Peyer's patch (tissue), 4 donors: ENCODE measurements around the gene NVL. TPM values are rescaled to one million over a fixed set of nuclear protein-coding genes. Genes with fewer than 3 reads are reported as not detected.

Experiments
- DNase-seq, 3 donors: peaks; one replicate each; pipeline ENCODE4 v3.0.0-alpha.2; 2017 to 2019
- H3K27ac ChIP-seq, 4 donors: fragments of 200-600 bp; sonication (generic); one replicate each; pipeline ENCODE4 v1.5.1; 2016 to 2019
- H3K27me3 ChIP-seq, 2 donors: fragments of 200-600 bp; sonication (generic); one replicate each; pipeline ENCODE4 v1.5.1; 2019
- H3K36me3 ChIP-seq, 3 donors: fragments of 200-600 bp; sonication (generic); one replicate each; pipeline ENCODE4 v1.5.1; 2016 to 2019
- H3K4me1 ChIP-seq, 4 donors: fragments of 200-600 bp; sonication (generic); one replicate each; pipeline ENCODE4 v1.5.1; 2016 to 2019
- H3K4me3 ChIP-seq, 4 donors: fragments of 200-600 bp; sonication (generic); 1 replicate in 3 of 4; 2 replicates in 1 of 4; pipeline ENCODE4 v1.5.1; 2016 to 2019; ENCODE audit warnings: mild to moderate bottlenecking in 1 of 4
- H3K9me3 ChIP-seq, 4 donors: fragments of 200-600 bp; sonication (generic); one replicate each; pipeline ENCODE4 v1.5.1; 2016 to 2019; ENCODE audit warnings: mild to moderate bottlenecking in 1 of 4
- POLR2A ChIP-seq, 2 donors: fragments of 450-650 bp; IDR thresholded peaks; one replicate each; pipeline ENCODE4 v1.5.1; 2017; ENCODE audit warnings: antibody characterized with exemption in 2 of 2, mild to moderate bottlenecking in 2 of 2, moderate library complexity in 2 of 2
- small RNA-seq, 2 donors: library from RNA; depleted of rRNA; stranded (forward); fragments of <200 nt; gene quantifications; one replicate each; pipeline ENCODE3, GENCODE V24; 2016
- total RNA-seq, 4 donors: library from RNA; depleted of rRNA; stranded (reverse); fragments of >200 nt; gene quantifications; one replicate each; pipeline ENCODE4 v1.1.0, GENCODE V29; 2016
- TF ChIP-seq, protein P1 (sequence below), 6 experiments: fragments of 450-650 bp in 4 of 6; fragments of 200-600 bp in 2 of 6; sonication (generic) in 1 of 6; IDR thresholded peaks; one replicate each; pipeline ENCODE4 v1.5.1; 2017 to 2019; ENCODE audit warnings: antibody characterized with exemption in 6 of 6, mild to moderate bottlenecking in 3 of 6, moderate library complexity in 1 of 6

Gene NVL
- total RNA-seq, 4 donors from 2014 or later = 26.6 to 96.6 (median 38.3) TPM

DNA sequence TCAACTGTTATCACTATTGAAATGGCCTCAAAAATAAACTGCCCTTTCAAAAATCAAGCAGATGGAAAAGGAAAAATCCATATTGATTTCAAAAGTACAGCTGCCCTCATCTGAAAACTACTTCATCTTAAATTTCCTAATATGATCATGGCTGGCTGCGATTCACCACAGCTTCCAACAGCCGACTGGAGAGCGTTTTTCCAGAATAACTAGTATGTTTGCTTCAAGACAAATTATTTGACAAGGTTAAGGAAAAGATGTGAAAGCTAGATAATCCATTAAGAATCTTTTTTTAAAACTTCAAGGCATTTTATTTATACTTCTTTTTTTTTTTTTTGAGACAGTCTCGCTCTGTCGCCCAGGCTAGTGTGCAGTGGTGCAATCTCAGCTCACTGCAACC lies 151.1 kb downstream of the NVL start:
- no peaks in the 10 kb centered on the region for H3K36me3 ChIP-seq
- no peaks in the 10 kb centered on the region for H3K27me3 ChIP-seq
- no peak overlapping the region for H3K27ac ChIP-seq
- H3K9me3 ChIP-seq = no peaks in the 10 kb centered on the region
- H3K4me1 ChIP-seq = peaks cover 0 to 7% (median 2%) of the 10 kb centered on the region in 4 donors
- TF ChIP-seq POLR2A (IDR thresholded peaks at IDR 0.05) = no peak
- TF ChIP-seq, protein P1, sequence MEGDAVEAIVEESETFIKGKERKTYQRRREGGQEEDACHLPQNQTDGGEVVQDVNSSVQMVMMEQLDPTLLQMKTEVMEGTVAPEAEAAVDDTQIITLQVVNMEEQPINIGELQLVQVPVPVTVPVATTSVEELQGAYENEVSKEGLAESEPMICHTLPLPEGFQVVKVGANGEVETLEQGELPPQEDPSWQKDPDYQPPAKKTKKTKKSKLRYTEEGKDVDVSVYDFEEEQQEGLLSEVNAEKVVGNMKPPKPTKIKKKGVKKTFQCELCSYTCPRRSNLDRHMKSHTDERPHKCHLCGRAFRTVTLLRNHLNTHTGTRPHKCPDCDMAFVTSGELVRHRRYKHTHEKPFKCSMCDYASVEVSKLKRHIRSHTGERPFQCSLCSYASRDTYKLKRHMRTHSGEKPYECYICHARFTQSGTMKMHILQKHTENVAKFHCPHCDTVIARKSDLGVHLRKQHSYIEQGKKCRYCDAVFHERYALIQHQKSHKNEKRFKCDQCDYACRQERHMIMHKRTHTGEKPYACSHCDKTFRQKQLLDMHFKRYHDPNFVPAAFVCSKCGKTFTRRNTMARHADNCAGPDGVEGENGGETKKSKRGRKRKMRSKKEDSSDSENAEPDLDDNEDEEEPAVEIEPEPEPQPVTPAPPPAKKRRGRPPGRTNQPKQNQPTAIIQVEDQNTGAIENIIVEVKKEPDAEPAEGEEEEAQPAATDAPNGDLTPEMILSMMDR (IDR thresholded peaks at IDR 0.05) = no peak
- no peak for DNase-seq
- no peak overlapping the region for H3K4me3 ChIP-seq

DNA sequence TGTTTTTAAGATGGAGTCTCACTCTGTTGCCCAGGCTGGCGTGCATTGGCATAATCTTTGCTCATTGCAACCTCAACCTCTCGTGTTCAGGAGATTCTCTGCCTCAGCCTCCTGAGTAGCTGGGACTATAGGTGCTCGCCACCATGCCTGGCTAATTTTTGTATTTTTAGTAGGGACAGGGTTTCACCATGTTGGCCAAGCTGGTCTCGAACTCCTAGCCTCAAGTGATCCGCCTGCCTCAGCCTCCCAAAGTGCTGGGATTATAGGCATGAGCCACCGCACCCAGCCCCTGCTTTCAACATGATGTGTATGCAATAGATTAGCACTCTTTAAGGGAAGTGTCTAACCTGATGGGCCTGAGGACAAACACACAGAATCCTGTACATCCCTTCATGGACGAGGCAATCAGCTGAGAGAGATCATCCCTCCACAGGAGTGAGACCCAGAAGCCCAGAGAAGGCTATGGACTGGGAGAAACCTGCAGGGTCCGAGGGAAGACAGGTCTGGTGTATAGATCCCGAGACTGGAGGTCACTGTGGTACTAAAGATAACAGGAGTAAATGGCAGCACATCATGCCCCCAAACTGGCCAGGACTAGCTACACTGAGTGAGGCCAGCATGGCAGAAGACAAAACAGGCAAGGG lies 152.5 kb downstream of the NVL start:
- no peak for DNase-seq
- no peak overlapping the region for H3K27ac ChIP-seq
- no peaks in the 10 kb centered on the region for H3K27me3 ChIP-seq
- H3K4me3 ChIP-seq = no peak overlapping the region
- no peaks in the 10 kb centered on the region for H3K36me3 ChIP-seq
- TF ChIP-seq, protein P1 (IDR thresholded peaks at IDR 0.05) = no peak
- TF ChIP-seq POLR2A (IDR thresholded peaks at IDR 0.05) = no peak
- peaks cover 0 to 7% (median 2%) of the 10 kb centered on the region in 4 donors for H3K4me1 ChIP-seq
- H3K9me3 ChIP-seq = no peaks in the 10 kb centered on the region

Small RNAs within 50 kb of the gene (small RNA-seq; reads per million reads assigned to genes)
- gene MIR320B2 (0 to 0.06 reads per million in 2 donors), gene RF00139 (0 reads per million in 2 donors), gene RNU6-1008P (0 reads per million in 2 donors)

Other genes with a start within 250 kb of the NVL start
- 10 to 100 TPM; 20.5 to 34.0 (median 28.5) TPM for gene FBXO28, start 216.1 kb downstream of the NVL start, total RNA-seq
- 10 to 100 TPM; 14.6 to 46.4 (median 20.0) TPM for gene DEGS1, start 146.9 kb downstream of the NVL start, total RNA-seq
- gene CNIH4, start 26.7 kb upstream of the NVL start, total RNA-seq = 10 to 100 TPM; 19.8 to 77.8 (median 47.0) TPM
- gene WDR26, start 104.6 kb upstream of the NVL start, total RNA-seq = 10 to 100 TPM; 48.0 to 80.9 (median 61.2) TPM